Activated CD4-positive, alpha-beta T cell treated with anti-CD3 and anti-CD28 coated beads, Interleukin-2, Interleukin-6, amounts not matched to agents 100 ng/mL and 50 ng/mL, durations not matched to agents 16 hours and 8 hours (primary cell): Measurements from ENCODE around the gene YIPF5.

ENCODE experiments used
- DNase-seq: peaks from one replicate; pipeline ENCODE4 v3.0.0-alpha.2; 2020

Gene YIPF5

GRCh38 chr5:144177548-144177947 is 7.1 kb upstream of the YIPF5 start:
- no peak for DNase-seq

- no peak for DNase-seq
These were observed 3.3 kb upstream of the YIPF5 start for GRCh38 chr5:144173766-144174165.

DNA sequence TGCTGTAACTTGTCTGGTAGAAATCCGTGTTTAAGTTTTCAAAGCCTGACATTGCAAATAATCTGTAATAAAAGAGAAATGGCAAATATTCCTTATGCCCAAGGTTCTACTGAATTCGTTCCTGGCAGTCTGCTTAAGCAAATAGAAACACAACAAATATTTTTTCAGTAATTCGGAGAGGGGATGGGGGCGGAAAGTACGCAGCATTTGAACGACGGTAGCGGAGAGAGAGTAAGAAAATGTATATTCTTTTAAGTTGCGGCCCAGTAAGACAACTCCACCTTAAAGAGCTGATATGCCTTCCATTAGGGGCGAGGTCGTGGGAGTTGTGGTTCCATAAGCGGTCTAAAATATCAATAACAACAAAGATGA is 569 bp downstream of the YIPF5 start:
- DNase-seq: no peak

DNA sequence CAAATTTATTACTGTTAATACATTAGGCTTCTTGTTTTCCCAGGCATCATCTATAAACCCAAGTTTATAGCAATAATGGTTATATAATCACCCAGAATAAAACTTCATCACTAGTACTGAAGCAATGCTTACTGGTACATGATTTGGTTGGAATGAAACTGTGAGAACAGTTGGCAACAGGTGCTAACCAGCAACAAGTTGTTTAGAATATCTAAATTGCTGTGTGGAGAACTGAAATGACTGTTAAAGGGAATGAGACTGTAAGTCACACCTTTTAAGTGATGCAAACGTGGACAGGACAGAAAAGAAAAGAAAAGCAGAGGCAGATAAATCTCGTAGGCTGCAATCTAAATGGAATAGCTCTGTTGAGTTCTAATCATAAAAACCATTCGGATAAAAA is 2.5 kb downstream of the YIPF5 start:
- no peak for DNase-seq

DNA sequence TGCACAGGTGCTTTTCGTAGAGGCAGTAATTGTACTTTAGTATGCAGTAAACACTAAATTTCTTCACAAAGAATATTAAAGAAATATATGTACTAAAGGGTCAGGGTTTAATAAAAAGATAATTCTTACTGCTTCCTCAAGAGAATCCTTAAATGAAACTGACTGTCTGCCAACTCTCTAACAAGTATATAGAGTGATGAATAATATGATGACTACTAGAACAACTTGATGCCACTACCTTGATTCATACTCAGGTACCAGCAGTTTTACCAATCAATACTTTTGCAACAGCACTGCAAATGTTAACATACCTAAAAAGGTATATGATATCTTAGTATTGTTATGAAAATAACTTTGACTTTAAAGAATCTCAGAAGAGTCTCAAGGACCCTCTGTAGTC is 3.8 kb downstream of the YIPF5 start:
- no peak for DNase-seq

- no peak for DNase-seq
These were observed 7.8 kb downstream of the YIPF5 start for GRCh38 chr5:144162686-144163085.

- no peak for DNase-seq
These were observed 13.7 kb downstream of the YIPF5 start for GRCh38 chr5:144156767-144157171.

GRCh38 chr5:144151026-144151425 is 19.4 kb downstream of the YIPF5 start:
- DNase-seq: no peak

GRCh38 chr5:144144956-144145751 is 25.3 kb downstream of the YIPF5 start:
- no peak for DNase-seq

DNA sequence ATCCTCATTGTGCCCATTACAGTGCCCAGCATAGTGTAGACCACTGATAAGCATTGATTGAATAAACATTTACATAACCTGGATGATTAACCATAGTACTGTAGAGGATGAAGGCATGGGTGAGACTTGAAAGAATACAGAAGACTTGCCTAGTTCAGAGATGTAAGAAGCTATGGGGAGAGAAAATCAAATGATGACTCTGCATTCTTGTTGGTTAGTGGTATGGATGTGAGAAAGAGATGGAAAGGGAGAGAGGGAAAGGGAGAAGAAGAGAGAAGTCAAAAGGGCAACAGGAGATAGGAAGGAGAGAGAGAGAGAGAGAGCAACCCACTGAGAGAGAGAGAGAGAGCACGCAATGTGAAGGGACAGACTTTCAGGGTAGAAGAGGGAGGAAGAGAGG is 26.8 kb downstream of the YIPF5 start:
- DNase-seq: no peak

DNA sequence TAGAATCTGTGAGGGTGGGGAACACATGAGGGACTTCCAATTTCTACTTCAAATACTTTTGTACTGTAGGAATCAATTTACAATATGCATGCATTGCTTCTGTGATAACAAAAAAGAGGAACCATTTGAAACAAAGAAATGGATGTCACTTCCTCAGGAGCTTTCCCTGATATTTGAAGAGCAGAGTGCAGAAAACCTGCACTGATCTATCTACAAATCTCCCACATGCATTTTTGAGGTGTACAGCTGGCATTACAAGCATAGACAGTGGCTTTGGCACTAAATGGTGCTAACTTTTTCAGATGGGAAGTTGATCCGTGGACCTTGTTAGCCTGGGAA is 27.7 kb downstream of the YIPF5 start:
- no peak for DNase-seq

- peak; percentile 30 for DNase-seq
These were observed 28.2 kb downstream of the YIPF5 start for GRCh38 chr5:144142139-144142823.

- DNase-seq: no peak
These were observed 28.9 kb downstream of the YIPF5 start for GRCh38 chr5:144141585-144141984.

DNA sequence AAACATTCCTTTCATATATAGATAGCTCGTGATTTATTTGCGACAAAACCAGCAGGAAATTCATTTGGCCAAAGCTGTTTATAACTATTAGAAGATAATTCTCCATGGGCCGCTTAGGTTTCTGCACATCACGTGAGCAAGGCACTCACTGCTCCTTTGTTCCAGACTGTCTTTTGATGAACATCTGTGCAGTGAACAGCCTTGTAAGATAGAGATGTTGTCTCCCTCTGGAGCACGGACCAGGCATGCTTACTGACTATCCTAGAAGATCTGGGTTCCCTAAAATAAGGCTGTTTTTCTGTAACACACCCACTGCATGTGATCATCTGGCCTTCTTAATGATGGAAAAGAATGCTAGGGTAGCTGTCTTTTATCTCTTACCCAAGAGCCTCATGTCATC is 30.9 kb downstream of the YIPF5 start:
- DNase-seq: no peak

DNA sequence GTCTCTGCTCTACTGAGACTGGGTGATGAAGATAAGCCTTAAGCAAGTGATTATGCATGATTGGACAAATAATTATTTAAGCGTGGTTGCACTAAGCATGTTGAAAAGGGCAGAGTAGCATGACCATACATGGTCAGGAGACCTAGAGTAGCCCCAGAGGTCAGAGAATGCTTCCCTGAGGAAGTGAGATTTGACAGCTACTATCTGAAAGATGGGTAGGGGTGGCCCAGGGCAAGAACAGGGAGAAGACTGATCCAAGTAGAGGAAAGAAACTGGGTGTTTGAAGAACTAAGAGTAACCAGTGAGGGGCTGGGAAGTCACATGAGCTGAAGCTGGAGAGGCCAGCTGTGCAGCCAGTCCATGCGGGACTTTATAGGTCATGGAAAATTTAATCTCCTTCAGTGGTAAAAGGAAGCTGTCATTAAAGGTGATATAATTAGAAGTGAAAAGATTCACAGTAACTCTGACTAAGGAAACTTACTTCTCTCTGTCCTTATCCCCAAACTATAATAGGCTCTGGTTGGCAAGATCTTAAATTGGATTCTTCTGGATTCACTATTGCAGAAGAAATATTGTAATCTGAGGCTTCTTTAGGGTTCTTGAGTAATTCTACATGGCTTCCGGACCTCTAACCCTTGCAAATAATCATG is 35.2 kb downstream of the YIPF5 start:
- no peak for DNase-seq

GRCh38 chr5:144134194-144134826 is 36.1 kb downstream of the YIPF5 start:
- no peak for DNase-seq

GRCh38 chr5:144133050-144133633 is 37.3 kb downstream of the YIPF5 start:
- DNase-seq: no peak

DNA sequence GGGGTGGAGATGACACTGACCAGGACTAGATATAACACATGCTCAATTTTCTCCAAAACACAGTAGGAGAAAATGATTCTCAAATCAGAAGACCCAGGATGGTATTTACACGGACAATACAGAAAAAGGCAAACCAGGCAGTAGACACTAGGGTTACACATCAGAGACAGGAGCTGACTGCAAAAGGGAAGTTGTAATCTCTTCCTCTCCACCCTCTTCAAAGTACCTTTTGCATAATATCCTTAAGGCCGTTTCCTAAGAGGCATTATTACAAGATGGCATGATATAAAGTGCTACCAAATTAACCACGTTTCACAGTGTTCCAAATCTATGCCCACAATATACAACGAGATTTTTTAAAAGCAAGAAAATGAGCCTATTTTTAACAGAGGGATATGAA is 39.2 kb downstream of the YIPF5 start:
- DNase-seq: no peak

DNA sequence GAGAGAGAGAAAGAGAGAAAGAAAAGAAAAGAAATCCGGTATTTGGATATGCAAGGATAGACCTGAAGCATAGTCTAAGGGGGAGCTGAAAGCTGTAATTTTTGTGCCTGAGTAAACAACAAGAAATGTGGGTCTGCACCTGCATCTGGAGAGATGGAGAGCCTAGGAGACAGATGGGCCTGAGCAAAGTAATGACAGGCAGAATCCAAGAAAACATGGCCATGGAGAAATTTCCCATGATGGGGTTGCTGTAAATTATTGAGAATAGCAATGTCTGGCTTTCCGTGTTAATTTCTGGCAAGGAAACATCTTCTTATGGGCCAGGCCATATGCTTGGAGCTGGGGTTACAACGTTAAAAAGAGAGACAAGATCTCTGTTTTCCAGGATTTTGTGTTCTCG is 40.2 kb downstream of the YIPF5 start:
- no peak for DNase-seq

DNA sequence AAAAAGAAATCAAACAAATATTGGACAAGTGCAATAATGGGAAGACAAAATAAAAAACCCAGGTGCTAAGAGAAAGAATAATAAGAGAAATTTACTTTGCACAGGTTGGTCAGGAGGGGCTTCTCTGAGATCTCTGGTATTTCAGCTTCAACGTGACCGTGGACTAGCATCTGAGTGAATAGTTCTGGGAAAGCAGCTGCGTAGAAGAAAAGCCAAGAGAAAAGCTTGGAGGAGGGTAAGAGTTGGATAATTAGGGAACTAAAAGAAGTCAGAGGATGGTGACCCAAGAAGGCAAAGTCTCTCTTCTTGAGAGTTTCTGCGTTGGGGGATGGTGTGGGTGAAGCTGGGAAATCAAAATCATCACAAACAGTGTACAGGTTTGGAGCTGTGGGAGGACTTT is 41.6 kb downstream of the YIPF5 start:
- no peak for DNase-seq

DNA sequence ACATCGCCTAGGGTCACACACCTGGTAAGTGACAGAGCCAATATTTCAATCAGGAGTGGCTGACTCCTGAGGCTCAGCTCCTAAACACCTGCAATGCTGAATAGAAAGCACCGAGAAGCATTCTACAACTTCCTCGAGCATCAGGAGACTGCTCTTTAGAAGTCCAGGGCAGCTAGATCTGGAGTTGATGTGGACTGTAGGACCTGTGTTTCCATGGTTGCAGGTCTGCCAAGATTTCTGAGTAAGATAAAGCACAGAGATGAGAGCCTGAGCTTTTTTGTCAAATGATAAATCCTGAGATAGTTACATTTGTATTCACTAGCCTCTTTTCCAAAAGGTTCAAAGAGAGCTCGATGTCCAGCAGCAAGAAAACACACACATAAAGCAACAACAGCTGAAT is 43.8 kb downstream of the YIPF5 start:
- DNase-seq: no peak

DNA sequence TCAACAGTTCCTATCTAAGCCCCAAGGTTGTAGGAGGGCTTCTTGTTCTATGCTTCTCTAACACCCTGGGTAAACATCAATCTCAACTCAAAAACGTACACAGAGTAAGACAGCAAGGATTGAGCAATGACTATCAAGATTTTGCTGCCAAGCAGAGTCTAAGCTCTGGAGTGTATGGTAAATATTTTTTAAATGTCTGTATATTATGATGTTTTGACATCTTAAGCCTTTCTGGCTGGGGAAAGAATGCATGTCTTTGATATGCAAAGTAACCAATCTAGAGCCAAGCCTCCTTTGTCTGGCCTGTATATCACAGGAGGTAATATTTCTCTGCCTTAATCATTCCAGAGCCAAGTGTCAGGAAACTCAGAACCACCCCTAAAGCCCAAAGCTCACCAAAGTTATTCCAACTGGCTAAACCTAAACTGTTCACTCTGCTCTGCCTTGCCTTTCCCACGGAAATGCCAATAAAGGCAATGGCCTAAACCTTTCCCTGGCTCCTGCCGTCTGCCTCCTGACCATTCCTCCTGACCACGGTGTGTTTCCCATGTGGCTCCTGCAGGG is 45.2 kb downstream of the YIPF5 start:
- no peak for DNase-seq

DNA sequence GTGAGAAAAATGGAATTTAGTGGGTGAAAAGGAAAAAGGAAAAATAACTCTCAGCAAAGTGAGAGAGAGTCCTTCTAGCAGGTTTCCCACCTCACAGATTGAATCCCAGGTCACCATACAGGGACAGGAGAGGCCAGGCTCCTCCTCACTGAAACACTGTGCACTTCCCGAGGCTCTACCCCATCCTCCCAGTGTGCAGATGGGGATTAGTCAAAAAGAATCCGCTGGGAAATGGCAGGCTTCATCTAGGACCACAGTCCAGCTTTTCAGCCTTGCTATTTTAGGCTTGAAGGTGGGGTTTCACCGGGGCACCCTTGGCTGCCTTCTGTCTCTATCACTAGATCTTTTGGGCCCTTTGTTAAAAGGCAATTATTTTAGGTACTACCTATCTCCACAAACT is 47.8 kb downstream of the YIPF5 start:
- no peak for DNase-seq
